Measurements from ENCODE around the gene KIAA1217. TPM values are rescaled to one million over a fixed set of nuclear protein-coding genes. Genes with fewer than 3 reads are reported as not detected.

KIAA1217 gene
- polyA plus RNA-seq, 1 of the 3 experiments (the other 2 are of a cell fraction), result 7.2 TPM

- no peaks in the 10 kb centered on the region for H3K9me3 ChIP-seq
- peaks cover 0 to 3% of the 10 kb centered on the region in 2 experiments for H3K36me3 ChIP-seq (replicated peaks in 1 of 2; ENCODE audit: control insufficient read depth in 1 of 2, insufficient read depth in 2 of 2, low read length in 1 of 2)
- POLR2A ChIA-PET, result no interaction called here
- CTCF ChIA-PET, result interaction anchor here (0.6 to 1.3 kb wide), 3 partner anchors 13 to 162 kb away, joined by 3 to 5 read pairs (median 4); no protein-coding TSS in a partner anchor
- no peak overlapping the region for H3K4me3 ChIP-seq (ENCODE audit: low read depth in 2 of 2, low read length in 1 of 2)
- H3K9ac ChIP-seq, result no peak overlapping the region
- no peaks in the 10 kb centered on the region for H3K27me3 ChIP-seq (ENCODE audit: insufficient read depth)
- no peak for DNase-seq
- no peak overlapping the region for H3K4me2 ChIP-seq
- no peaks in the 10 kb centered on the region for H4K20me1 ChIP-seq (ENCODE audit: insufficient read depth)
- no peaks in the 10 kb centered on the region for H3K9me2 ChIP-seq
- no peak overlapping the region for H3K27ac ChIP-seq (ENCODE audit: low read depth in 2 of 2, low read length in 1 of 2)
- TF ChIP-seq TCF12 (IDR thresholded peaks at IDR 0.05) (no peak), JUND (IDR thresholded peaks at IDR 0.05) (no peak)
- H2AFZ ChIP-seq (ENCODE audit: low read depth), result no peak overlapping the region
- 86% methylated on average over 3 of the region's 3 CpGs for WGBS (ENCODE audit: low lambda C conversion rate)
- H3K79me2 ChIP-seq (ENCODE audit: insufficient read depth), result no peaks in the 10 kb centered on the region
- no peaks in the 10 kb centered on the region for H3K4me1 ChIP-seq (ENCODE audit: control insufficient read depth in 1 of 2, insufficient read depth in 2 of 2, low read depth in 1 of 2, low read length in 1 of 2)
- H3F3A ChIP-seq (replicated peaks; ENCODE audit: insufficient read depth), result no peaks in the 10 kb centered on the region
Measured at GRCh38 chr10:24223953-24224352, 15.0 kb downstream of the KIAA1217 start.

GRCh38 chr10:24228642-24229041 lies 19.7 kb downstream of the KIAA1217 start:
- Histone ChIP-seq H3K9me3 (no peaks in the 10 kb centered on the region), H3K27me3 (ENCODE audit: insufficient read depth) (no peaks in the 10 kb centered on the region), H3K4me2 (no peak overlapping the region), H3K79me2 (ENCODE audit: insufficient read depth) (no peaks in the 10 kb centered on the region), H3K27ac (ENCODE audit: low read depth in 2 of 2, low read length in 1 of 2) (no peak overlapping the region), H2AFZ (ENCODE audit: low read depth) (no peak overlapping the region), H3K36me3 (replicated peaks in 1 of 2; ENCODE audit: control insufficient read depth in 1 of 2, insufficient read depth in 2 of 2, low read length in 1 of 2) (no peaks in the 10 kb centered on the region), H3K4me3 (ENCODE audit: low read depth in 2 of 2, low read length in 1 of 2) (no peak overlapping the region), H3K9me2 (no peaks in the 10 kb centered on the region), H3F3A (replicated peaks; ENCODE audit: insufficient read depth) (no peaks in the 10 kb centered on the region), H3K9ac (no peak overlapping the region), H4K20me1 (ENCODE audit: insufficient read depth) (no peaks in the 10 kb centered on the region), H3K4me1 (ENCODE audit: control insufficient read depth in 1 of 2, insufficient read depth in 2 of 2, low read depth in 1 of 2, low read length in 1 of 2) (no peaks in the 10 kb centered on the region)
- TF ChIP-seq SMC3 (IDR thresholded peaks at IDR 0.05; ENCODE audit: low read depth, low read length), result no peak
- TF ChIP-seq PBX3 (IDR thresholded peaks at IDR 0.05), result no peak
- TF ChIP-seq YY1 (IDR thresholded peaks at IDR 0.05; ENCODE audit: low read depth), result no peak
- no peak for TF ChIP-seq CHD2 (IDR thresholded peaks at IDR 0.05; ENCODE audit: low read length, partially characterized antibody)
- no peak for TF ChIP-seq RFX5 (IDR thresholded peaks at IDR 0.05; ENCODE audit: low read length)
- TF ChIP-seq TAF1 (IDR thresholded peaks at IDR 0.05; ENCODE audit: borderline replicate concordance, low read depth, low read length), result no peak
- no peak for TF ChIP-seq ZBTB33 (IDR thresholded peaks at IDR 0.05; ENCODE audit: borderline replicate concordance, low read depth)
- TF ChIP-seq GATA2 (CRISPR knock-in tag; IDR thresholded peaks at IDR 0.05), result no peak
- TF ChIP-seq CTCF (IDR thresholded peaks at IDR 0.05), result no peak
- no peak for TF ChIP-seq RAD21 (IDR thresholded peaks at IDR 0.05; ENCODE audit: low read length)
- no peak for TF ChIP-seq FOXM1 (IDR thresholded peaks at IDR 0.05; ENCODE audit: low read depth)
- no peak for TF ChIP-seq JUND (IDR thresholded peaks at IDR 0.05)
- TF ChIP-seq MXI1 (IDR thresholded peaks at IDR 0.05; ENCODE audit: low read depth, low read length), result no peak
- no peak for TF ChIP-seq MAX (IDR thresholded peaks at IDR 0.05; ENCODE audit: low read depth)
- TF ChIP-seq FOXJ3 (CRISPR knock-in tag; IDR thresholded peaks at IDR 0.05), result no peak
- no peak for TF ChIP-seq EZH2phosphoT487 (IDR thresholded peaks at IDR 0.05; ENCODE audit: borderline replicate concordance, low read depth)
- no peak for TF ChIP-seq GABPA (IDR thresholded peaks at IDR 0.05; ENCODE audit: low read depth)
- ChIA-PET POLR2A (no interaction called here), CTCF (interaction anchor here (1.0 kb wide), 1 partner anchor 27 kb away, joined by 3 read pairs; no protein-coding TSS in a partner anchor)
- 90% methylated on average over 2 of the region's 2 CpGs for WGBS (ENCODE audit: low lambda C conversion rate)
- no peak for DNase-seq
